Gastroesophageal sphincter (tissue), 3 donors: ENCODE measurements around the gene BCAS3.

Source experiments
- POLR2A ChIP-seq, 2 donors: fragments of 450-650 bp; IDR thresholded peaks; one replicate each; pipeline ENCODE4 v1.6.1; 2017; ENCODE audit warnings: antibody characterized with exemption in 2 of 2, mild to moderate bottlenecking in 2 of 2, moderate library complexity in 1 of 2
- TF ChIP-seq, protein P1 (sequence below), 4 experiments: fragments of 200-600 bp in 2 of 4; fragments of 450-650 bp in 2 of 4; sonication (generic) in 1 of 4; IDR thresholded peaks; one replicate each; pipeline ENCODE4 v1.5.1; 2017 to 2019; ENCODE audit warnings: antibody characterized with exemption in 4 of 4, mild to moderate bottlenecking in 2 of 4, moderate library complexity in 2 of 4

DNA sequence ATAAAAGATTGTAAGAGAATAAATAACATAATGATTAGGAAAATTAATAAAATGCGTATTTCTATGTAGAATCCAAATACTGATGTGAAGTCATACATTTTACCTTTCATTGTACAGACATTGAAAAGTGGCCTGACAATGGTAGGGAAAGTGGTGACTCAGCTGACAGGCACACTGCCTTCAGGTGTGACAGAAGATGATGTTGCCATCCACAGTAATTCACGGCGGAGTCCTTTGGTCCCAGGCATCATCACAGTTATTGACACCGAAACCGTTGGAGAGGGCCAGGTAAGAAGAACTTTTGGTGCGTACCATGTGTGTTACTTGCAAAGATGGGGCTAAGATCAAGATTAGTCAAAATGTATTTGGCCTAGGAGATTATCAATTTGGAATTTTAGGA, 232.8 kb downstream of the BCAS3 start:
- TF ChIP-seq, protein P1, sequence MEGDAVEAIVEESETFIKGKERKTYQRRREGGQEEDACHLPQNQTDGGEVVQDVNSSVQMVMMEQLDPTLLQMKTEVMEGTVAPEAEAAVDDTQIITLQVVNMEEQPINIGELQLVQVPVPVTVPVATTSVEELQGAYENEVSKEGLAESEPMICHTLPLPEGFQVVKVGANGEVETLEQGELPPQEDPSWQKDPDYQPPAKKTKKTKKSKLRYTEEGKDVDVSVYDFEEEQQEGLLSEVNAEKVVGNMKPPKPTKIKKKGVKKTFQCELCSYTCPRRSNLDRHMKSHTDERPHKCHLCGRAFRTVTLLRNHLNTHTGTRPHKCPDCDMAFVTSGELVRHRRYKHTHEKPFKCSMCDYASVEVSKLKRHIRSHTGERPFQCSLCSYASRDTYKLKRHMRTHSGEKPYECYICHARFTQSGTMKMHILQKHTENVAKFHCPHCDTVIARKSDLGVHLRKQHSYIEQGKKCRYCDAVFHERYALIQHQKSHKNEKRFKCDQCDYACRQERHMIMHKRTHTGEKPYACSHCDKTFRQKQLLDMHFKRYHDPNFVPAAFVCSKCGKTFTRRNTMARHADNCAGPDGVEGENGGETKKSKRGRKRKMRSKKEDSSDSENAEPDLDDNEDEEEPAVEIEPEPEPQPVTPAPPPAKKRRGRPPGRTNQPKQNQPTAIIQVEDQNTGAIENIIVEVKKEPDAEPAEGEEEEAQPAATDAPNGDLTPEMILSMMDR (IDR thresholded peaks at IDR 0.05), result no peak
- no peak for TF ChIP-seq POLR2A (IDR thresholded peaks at IDR 0.05)
